ENCODE results near the gene SLC35F3. TPM values are rescaled to one million over a fixed set of nuclear protein-coding genes. Genes with fewer than 3 reads are reported as not detected.

The SLC35F3 gene
- total RNA-seq, 1 donor from 2014 or later = not detected

DNA sequence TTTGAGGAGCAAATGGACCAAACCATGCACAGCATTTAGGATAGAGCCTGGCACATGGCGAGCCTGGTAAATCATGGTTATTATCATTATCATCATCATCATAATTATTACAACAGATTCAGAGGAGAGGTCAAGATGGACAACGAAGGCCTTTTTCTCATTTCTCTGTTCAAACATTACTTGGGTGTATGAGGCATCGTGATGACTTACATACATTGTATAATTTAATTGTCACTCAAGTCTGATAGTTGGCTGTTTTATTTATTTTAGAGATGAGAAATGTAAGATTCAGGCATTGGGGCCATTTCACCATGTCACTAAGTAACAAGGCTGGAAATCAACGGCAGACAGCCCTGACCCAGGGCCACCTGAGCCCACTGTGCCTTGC lies 68.1 kb downstream of the SLC35F3 start:
- no peaks in the 10 kb centered on the region for H3K4me1 Mint-ChIP-seq
- H3K27me3 Mint-ChIP-seq = no peaks in the 10 kb centered on the region
- no peaks in the 10 kb centered on the region for H3K36me3 Mint-ChIP-seq (ENCODE audit: low read depth)
- intact Hi-C loops (cut with micrococcal nuclease) = no loop called here
- no peak overlapping the region for H3K27ac Mint-ChIP-seq
- TF ChIP-seq, protein P1, sequence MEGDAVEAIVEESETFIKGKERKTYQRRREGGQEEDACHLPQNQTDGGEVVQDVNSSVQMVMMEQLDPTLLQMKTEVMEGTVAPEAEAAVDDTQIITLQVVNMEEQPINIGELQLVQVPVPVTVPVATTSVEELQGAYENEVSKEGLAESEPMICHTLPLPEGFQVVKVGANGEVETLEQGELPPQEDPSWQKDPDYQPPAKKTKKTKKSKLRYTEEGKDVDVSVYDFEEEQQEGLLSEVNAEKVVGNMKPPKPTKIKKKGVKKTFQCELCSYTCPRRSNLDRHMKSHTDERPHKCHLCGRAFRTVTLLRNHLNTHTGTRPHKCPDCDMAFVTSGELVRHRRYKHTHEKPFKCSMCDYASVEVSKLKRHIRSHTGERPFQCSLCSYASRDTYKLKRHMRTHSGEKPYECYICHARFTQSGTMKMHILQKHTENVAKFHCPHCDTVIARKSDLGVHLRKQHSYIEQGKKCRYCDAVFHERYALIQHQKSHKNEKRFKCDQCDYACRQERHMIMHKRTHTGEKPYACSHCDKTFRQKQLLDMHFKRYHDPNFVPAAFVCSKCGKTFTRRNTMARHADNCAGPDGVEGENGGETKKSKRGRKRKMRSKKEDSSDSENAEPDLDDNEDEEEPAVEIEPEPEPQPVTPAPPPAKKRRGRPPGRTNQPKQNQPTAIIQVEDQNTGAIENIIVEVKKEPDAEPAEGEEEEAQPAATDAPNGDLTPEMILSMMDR (IDR thresholded peaks at IDR 0.05) = no peak
- CTCF ChIA-PET = no interaction called here
- ATAC-seq (ENCODE audit: low read depth) (no peak), DNase-seq (no peak)
- H3K4me3 Mint-ChIP-seq = no peak overlapping the region
- H3K9me3 Mint-ChIP-seq = no peaks in the 10 kb centered on the region
- POLR2A ChIA-PET = no interaction called here

DNA sequence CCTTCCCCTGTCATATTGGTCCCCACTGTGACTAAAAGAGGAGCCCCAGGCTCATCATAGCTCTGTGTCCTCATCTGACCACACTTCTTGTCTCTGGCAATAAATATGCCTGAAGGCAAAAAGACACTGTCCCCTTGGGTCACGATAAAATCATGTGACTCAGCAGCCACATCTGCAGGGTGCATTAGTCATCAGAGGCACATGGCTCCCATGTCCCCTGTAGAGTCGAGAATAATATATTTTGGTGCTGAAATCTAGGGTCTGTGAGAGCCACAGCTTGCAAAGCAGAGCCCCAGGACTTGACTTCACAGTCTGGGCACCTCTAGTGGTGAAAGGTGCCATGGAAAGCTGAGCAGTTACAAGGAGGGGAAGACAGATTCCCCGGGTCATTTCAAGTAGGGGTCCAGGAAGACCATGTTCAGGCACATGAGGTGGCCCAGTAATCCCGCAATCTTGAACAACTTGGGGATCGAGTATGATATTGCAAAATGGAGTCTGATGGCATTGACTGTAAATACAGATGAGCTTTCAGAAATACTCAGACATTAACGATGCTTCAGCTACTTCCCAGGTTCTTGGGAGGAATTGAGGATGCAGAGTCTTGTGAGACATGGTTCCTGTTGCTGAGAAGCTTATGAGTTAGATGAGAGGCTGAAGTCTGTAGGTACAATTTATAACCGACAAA lies 68.6 kb downstream of the SLC35F3 start:
- POLR2A ChIA-PET = no interaction called here
- DNase-seq (no peak), ATAC-seq (ENCODE audit: low read depth) (no peak)
- H3K27me3 Mint-ChIP-seq = no peaks in the 10 kb centered on the region
- CTCF ChIA-PET = no interaction called here
- H3K4me3 Mint-ChIP-seq = no peak overlapping the region
- no peak overlapping the region for H3K27ac Mint-ChIP-seq
- H3K36me3 Mint-ChIP-seq (ENCODE audit: low read depth) = no peaks in the 10 kb centered on the region
- no peaks in the 10 kb centered on the region for H3K9me3 Mint-ChIP-seq
- intact Hi-C loops (cut with micrococcal nuclease) = no loop called here
- TF ChIP-seq, protein P1 (IDR thresholded peaks at IDR 0.05) = no peak
- no peaks in the 10 kb centered on the region for H3K4me1 Mint-ChIP-seq

DNA sequence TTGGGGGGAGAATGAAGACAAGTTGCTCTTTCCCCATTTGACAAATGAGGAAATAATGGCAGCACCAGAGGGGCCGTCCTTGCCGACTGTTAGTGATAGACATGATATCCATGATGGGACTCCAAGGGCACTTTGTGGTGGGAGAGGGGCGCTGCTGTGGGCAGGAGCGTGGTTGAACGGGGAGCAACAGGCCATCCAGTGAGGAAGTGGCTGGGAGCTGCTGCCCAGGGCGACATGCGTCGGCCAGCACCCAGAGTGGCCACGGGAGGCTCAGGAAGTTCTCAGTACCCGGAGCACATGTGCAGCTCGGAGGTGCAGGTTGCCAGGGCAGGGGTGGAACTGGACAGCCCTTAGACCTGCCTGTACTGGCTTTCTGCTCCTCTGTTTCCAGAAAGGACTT lies 71.0 kb downstream of the SLC35F3 start:
- Mint-ChIP-seq H3K27me3 (no peaks in the 10 kb centered on the region), H3K9me3 (no peaks in the 10 kb centered on the region), H3K36me3 (ENCODE audit: low read depth) (no peaks in the 10 kb centered on the region), H3K4me3 (no peak overlapping the region), H3K4me1 (no peaks in the 10 kb centered on the region), H3K27ac (no peak overlapping the region)
- POLR2A ChIA-PET = no interaction called here
- CTCF ChIA-PET = no interaction called here
- DNase-seq (no peak), ATAC-seq (ENCODE audit: low read depth) (no peak)
- TF ChIP-seq, protein P1 (IDR thresholded peaks at IDR 0.05) = no peak
- intact Hi-C loops (cut with micrococcal nuclease) = no loop called here

DNA sequence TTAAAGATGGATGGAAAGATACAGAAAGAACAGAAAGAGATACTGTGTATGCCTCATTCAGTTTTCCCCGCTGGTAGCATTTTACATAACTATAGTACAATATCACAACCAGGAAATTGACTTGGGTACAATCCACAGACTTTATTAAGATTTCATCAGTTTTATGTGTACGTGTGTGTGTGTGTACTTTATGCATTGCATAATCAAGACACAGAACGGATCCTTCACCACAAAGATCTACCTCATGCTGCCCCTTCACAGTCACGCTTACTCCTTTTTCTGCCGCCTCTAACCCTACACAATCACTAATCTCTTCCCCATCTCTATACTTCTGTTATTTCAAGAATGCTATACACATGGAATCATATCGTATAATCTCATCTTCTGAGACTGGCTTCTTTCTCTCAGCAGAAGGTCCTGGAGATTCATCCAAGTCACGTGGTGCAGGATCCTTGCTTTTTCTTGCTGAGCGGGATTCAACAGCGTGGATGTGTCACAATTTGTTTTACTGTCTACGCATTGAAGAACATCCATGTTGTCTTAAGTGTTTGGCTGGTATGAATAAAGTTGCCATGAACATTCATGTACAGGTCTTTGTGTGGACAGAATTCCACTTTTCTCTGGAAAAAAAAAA lies 76.7 kb downstream of the SLC35F3 start:
- ATAC-seq (ENCODE audit: low read depth) (no peak), DNase-seq (no peak)
- ChIA-PET POLR2A (no interaction called here), CTCF (no interaction called here)
- Mint-ChIP-seq H3K27me3 (no peaks in the 10 kb centered on the region), H3K4me1 (no peaks in the 10 kb centered on the region), H3K36me3 (ENCODE audit: low read depth) (no peaks in the 10 kb centered on the region), H3K9me3 (no peaks in the 10 kb centered on the region), H3K27ac (no peak overlapping the region), H3K4me3 (no peak overlapping the region)
- intact Hi-C loops (cut with micrococcal nuclease) = no loop called here
- TF ChIP-seq, protein P1 (IDR thresholded peaks at IDR 0.05) = no peak

DNA sequence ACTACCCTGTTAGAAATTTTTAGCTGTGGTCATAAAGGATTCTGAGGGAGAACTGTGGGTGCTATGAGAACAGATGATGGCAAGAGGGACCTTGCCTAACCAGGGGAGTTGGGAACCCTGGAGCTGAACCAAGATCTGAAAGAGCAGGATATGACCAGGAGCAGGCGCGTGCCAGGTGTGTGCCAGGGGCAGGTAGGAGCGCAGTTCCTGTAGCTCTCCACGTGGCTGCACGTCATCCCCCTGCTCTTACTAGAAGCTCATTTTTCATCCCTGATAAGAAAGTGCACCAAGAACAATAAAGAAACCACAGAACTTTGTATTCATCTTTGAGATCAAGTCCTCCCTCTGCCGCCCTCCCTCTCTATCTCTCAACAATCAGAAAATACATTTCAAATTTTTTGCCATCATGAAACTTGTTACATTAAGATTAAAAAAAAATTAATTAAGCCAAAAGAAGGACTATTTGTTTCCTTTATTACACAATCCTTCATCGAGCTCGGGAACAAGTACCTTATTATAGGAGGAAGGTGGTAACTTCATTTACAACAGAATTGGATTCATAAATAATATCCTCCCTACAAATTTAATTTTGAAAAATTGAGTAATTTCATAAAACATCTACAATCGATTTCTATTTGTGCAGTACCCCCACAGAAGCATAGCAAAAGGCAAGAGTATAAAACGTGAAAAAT lies 78.5 kb downstream of the SLC35F3 start:
- Mint-ChIP-seq H3K27ac (no peak overlapping the region), H3K36me3 (ENCODE audit: low read depth) (no peaks in the 10 kb centered on the region), H3K4me1 (no peaks in the 10 kb centered on the region), H3K9me3 (no peaks in the 10 kb centered on the region), H3K4me3 (no peak overlapping the region), H3K27me3 (no peaks in the 10 kb centered on the region)
- intact Hi-C loops (cut with micrococcal nuclease) = no loop called here
- ATAC-seq (ENCODE audit: low read depth) = no peak
- DNase-seq = no peak
- TF ChIP-seq, protein P1 (IDR thresholded peaks at IDR 0.05) = no peak
- POLR2A ChIA-PET = no interaction called here
- CTCF ChIA-PET = no interaction called here
